HG02885 (cell line): ENCODE results near the gene BCL6B.

Source experiments
- ATAC-seq: cut with Tn5 transposase; IDR thresholded peaks from one replicate; pipeline ENCODE4 v1.9.1; 2021; ENCODE audit warnings: mild to moderate bottlenecking; ENCODE audit not compliant: unreplicated experiment, poor library complexity

BCL6B gene

GRCh38 chr17:7007143-7007542, 15.7 kb upstream of the BCL6B start:
- ATAC-seq, result no peak

- no peak for ATAC-seq
Measured at GRCh38 chr17:7010523-7010922, 12.3 kb upstream of the BCL6B start.

GRCh38 chr17:7011415-7011814, 11.4 kb upstream of the BCL6B start:
- no peak for ATAC-seq

- no peak for ATAC-seq
Measured at GRCh38 chr17:7011942-7012254, 11.0 kb upstream of the BCL6B start.

GRCh38 chr17:7014261-7014994, 8.4 kb upstream of the BCL6B start:
- peak; percentile 83 for ATAC-seq

GRCh38 chr17:7014995-7015958, 7.6 kb upstream of the BCL6B start:
- ATAC-seq, result peak; percentile 13

GRCh38 chr17:7016418-7016817, 6.4 kb upstream of the BCL6B start:
- ATAC-seq, result no peak

GRCh38 chr17:7016886-7017826, 5.7 kb upstream of the BCL6B start:
- ATAC-seq, result no peak

- no peak for ATAC-seq
Measured at GRCh38 chr17:7017827-7018200, 5.0 kb upstream of the BCL6B start.

- no peak for ATAC-seq
Measured at GRCh38 chr17:7018331-7018964, 4.4 kb upstream of the BCL6B start.

- no peak for ATAC-seq
Measured at GRCh38 chr17:7019367-7019766, 3.5 kb upstream of the BCL6B start.

- ATAC-seq, result no peak
Measured at GRCh38 chr17:7019839-7020519, 2.9 kb upstream of the BCL6B start.

GRCh38 chr17:7020894-7021664, 1.8 kb upstream of the BCL6B start:
- no peak for ATAC-seq

- peak; percentile 84 for ATAC-seq
Measured at GRCh38 chr17:7021993-7022778, 664 bp upstream of the BCL6B start.

- no peak for ATAC-seq
Measured at GRCh38 chr17:7023576-7024401, 939 bp downstream of the BCL6B start.

GRCh38 chr17:7024402-7024785, 1.5 kb downstream of the BCL6B start:
- no peak for ATAC-seq

- ATAC-seq, result no peak
Measured at GRCh38 chr17:7025245-7025644, 2.4 kb downstream of the BCL6B start.
